ENCODE results near the gene PTPRT.

The PTPRT gene

GRCh38 chr20:42656130-42656529, 533.6 kb downstream of the PTPRT start:
- POLR2A ChIA-PET (ENCODE audit: low non-redundant PET), result no interaction called here
- TF ChIP-seq CTCF (conservative IDR thresholded peaks at IDR 0.05; ENCODE audit: low read depth), result no peak
- no peak overlapping the region for H3K27ac ChIP-seq
- no peak for DNase-seq (ENCODE audit: low spot score)
- CTCF ChIA-PET, result interaction anchor here (0.6 kb wide), 1 partner anchor 584 kb away, joined by 7 read pairs; no protein-coding TSS in a partner anchor

- ChIA-PET CTCF (no interaction called here), POLR2A (ENCODE audit: low non-redundant PET) (no interaction called here)
- no peak overlapping the region for H3K27ac ChIP-seq
- DNase-seq (ENCODE audit: low spot score), result no peak
- no peak for TF ChIP-seq CTCF (conservative IDR thresholded peaks at IDR 0.05; ENCODE audit: low read depth)
Measured at GRCh38 chr20:42652266-42652665, 537.4 kb downstream of the PTPRT start.

GRCh38 chr20:42650191-42650746, 539.4 kb downstream of the PTPRT start:
- ChIA-PET POLR2A (ENCODE audit: low non-redundant PET) (no interaction called here), CTCF (no interaction called here)
- no peak overlapping the region for H3K27ac ChIP-seq

GRCh38 chr20:42649748-42650147, 540.0 kb downstream of the PTPRT start:
- no peak for TF ChIP-seq CTCF (conservative IDR thresholded peaks at IDR 0.05; ENCODE audit: low read depth)
- ChIA-PET POLR2A (ENCODE audit: low non-redundant PET) (no interaction called here), CTCF (no interaction called here)
- DNase-seq (ENCODE audit: low spot score), result no peak
- no peak overlapping the region for H3K27ac ChIP-seq

More at GRCh38 chr20:42650191-42650746, 539.4 kb downstream of the PTPRT start:
- no peak for DNase-seq (ENCODE audit: low spot score)
- TF ChIP-seq CTCF (conservative IDR thresholded peaks at IDR 0.05; ENCODE audit: low read depth), result no peak

GRCh38 chr20:42646250-42646649, 543.5 kb downstream of the PTPRT start:
- no peak for DNase-seq (ENCODE audit: low spot score)
- no peak overlapping the region for H3K27ac ChIP-seq
- CTCF ChIA-PET, result no interaction called here
- TF ChIP-seq CTCF (conservative IDR thresholded peaks at IDR 0.05; ENCODE audit: low read depth), result no peak
- POLR2A ChIA-PET (ENCODE audit: low non-redundant PET), result no interaction called here

GRCh38 chr20:42641886-42642285, 547.8 kb downstream of the PTPRT start:
- ChIA-PET CTCF (no interaction called here), POLR2A (ENCODE audit: low non-redundant PET) (no interaction called here)
- H3K27ac ChIP-seq, result no peak overlapping the region
- TF ChIP-seq CTCF (conservative IDR thresholded peaks at IDR 0.05; ENCODE audit: low read depth), result no peak
- DNase-seq (ENCODE audit: low spot score), result no peak

Data from RWPE1 (cell line).